Stimulated activated CD8-positive, alpha-beta memory T cell treated with anti-CD3 and anti-CD28 coated beads, Interleukin-12 subunit alpha, Interleukin-12 subunit beta, amount 100 ng/mL, for 24 hours (primary cell): Measurements from ENCODE around the gene NFE2L2.
"Not testable (repeated sequence)": the region's sequence is repeated elsewhere in the genome, so short reads cannot be mapped to it uniquely, and the experiment has no call there.

Experiments used
- DNase-seq: peaks from one replicate; pipeline ENCODE4 v3.0.0-alpha.2; 2020; ENCODE audit errors: extremely low read depth

NFE2L2 gene

DNA sequence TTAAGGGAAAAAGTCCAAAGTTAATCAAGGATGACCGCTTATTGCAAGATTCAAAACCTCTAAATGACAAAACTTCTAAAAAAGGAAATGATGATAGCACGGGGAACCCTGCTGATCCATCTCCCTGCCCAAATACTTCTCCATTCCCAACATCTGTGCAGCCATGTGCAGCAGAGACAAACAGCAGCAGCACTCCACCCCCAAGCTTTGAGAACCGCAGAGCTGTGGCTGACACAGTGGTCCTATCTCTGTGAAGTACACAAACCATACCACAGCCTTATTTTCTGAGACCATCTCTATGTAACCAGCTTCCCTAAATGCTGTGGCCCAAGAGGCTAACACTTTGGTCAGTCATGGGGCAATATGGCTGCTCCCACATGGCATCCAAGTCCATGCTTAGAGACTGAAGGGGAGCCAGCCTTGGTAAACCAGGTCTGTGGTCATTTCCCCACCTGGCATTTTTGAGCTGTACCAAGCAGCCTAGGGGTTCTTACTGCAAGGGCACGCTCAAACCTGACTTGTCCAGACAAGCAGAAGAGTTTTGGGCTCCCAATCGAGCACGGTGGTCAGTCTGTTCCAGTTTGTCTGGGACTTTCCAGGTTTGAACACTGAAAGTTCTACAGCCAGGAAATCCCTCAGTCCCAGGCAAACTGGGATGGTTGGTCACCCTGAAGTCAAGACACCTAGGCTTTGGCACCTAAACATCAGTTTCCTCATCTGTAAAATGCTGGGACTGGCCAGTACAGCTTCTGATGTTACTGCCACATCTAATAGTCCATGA is 17.1 kb upstream of the NFE2L2 start:
- no peak for DNase-seq

DNA sequence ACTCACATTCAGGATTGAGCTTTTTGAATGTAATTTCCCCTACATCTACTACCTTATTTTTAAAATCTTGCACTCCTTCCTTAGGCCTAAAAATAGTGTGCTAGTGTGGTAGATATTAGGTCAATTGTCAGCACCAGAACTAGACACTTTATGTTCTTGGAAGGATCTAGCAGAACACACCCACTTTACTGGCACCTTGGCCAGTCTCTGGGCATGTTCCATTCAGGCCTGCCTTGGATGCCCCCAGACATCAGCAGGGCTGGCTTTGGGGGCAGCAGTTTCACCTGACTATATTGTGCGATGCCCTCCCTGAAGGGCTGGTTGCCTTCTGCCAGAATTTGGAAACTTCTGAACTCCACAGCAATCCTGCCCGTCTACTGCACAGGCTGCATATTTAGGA is 15.3 kb upstream of the NFE2L2 start:
- DNase-seq = no peak

GRCh38 chr2:177275743-177276055 is 11.2 kb upstream of the NFE2L2 start:
- no peak for DNase-seq

GRCh38 chr2:177275040-177275742 is 10.7 kb upstream of the NFE2L2 start:
- DNase-seq = no peak

DNA sequence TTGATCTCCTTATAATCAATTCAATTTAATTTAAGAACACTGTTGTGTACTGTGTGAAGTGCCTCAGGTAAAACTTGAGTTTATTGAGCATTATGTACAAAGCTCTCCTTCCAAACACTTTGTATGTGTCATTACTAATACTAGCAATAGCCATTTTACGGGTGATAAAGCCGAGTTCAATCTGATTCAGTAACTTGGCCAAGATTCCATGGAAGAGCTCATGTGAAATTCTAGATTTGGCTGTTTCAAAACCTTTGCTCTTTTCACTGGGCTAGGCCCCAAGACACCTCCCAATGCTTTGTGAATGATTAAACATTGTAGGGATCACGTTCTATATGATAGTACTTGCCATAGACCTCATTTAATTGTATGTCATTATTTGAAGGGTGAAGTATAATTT is 8.9 kb upstream of the NFE2L2 start:
- DNase-seq = no peak

DNA sequence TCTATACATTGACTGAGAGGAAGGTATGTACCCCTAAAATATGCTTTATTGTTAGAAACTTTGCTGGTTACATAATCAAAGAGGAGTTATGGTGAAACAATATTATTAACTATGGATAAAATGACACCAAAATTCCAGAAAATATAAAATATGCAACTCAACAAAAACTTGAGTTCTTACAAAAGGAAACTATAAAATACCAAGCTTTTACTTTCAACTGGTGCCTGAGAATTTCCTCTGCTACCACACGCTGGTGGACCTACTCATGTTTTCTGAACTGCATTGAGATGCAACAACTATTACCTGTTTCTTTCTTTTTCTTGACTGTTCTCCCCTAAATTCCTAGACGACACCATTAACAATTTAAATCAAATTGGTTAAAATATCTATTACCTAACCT is 8.2 kb upstream of the NFE2L2 start:
- DNase-seq = no peak

DNA sequence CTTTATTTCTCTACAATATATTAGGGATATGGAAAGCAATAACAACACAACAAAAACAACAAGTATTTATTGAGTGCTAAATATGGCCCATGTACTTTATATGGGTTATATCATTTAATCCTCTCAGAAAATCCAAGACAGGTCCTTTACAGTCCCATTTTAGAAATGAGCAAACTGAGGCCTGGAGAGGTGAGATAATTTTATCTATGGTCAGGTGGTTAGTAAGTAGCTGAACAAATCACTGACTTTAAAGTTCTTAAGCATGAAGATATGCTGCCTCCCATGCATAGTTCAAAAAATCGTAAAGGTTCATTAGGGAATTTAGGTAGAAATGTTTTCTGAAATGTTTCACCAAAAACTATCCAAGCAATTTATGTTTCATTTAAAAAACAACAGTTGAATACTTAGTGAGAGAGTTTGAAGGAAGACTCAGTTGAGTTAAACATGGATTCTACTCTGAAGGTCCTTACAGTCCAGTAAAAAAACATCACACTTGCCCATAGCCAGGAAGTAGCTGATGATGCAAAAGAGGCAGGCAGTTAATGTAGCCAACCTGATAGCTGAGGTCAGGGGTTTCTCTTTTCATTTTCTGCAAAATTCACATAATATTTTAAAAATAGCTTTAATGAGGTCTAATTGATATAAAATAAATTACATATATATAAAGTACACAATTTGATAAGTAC is 7.6 kb upstream of the NFE2L2 start:
- no peak for DNase-seq

DNA sequence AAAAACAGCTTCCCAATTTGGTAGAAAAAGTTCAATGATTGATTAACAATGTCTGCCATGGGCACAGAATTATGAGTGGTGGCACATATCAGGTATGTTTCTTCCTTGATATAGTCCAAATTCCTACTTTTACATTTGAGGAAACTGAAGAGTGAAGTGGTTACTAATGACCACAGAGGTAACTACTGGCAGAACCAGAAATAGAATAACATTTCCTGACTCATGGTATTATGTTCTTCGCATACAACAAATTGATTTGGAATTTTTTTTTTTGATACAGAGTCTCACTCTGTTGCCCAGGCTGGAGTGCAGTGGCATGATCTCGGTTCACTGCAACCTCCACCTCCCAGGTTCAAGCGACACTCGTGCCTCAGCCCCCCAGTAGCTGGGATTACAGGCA is 6.0 kb upstream of the NFE2L2 start:
- DNase-seq = no peak

GRCh38 chr2:177268901-177269300 is 4.4 kb upstream of the NFE2L2 start:
- no peak for DNase-seq

GRCh38 chr2:177268187-177268871 is 3.8 kb upstream of the NFE2L2 start:
- DNase-seq = no peak

- DNase-seq = not testable (repeated sequence)
Measured at GRCh38 chr2:177266955-177267354, 2.4 kb upstream of the NFE2L2 start.

DNA sequence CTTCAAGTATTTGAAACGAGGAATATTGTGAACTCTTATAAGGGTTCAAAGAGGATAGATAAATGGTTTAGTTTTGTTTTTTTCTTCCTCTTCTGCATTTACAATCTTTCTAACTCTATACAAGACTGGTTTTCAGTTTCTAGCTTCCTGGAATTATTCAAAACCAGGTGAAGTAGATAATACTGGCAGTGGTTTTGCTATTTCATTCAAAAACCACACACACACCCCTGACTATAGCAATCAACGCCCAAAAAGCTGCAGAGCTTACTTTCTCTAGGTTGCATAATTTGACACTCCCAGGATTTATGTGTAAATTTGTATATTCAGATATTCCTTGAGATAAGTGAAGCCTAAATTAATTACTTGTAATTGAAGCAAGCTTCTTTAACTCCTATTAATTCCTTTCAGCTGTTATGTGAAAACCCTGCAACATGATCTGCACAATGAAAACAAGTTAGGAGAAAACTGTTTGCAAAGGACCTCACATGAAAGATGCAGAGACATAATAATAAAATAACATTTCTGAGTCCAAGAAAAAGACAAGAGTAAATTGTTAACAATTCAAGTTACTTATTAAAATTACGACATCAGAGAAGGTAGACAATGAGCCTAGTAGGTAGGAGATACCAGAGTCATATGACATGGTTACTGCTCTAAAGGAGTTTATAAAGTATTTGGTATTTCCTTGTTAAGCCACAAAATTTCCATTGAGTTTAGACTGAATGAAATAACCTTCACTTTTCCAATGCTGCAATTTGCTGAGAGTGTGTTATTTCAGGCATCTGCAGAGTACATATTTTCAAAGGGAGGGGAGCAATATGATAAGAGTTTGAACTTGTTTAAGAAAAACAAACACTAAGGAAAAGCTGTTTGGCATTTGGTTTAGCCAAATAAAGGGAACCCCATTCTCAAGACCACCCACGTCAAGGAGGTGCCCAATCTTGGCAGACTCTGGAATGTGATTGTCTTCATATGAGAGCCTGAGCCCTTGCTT is 1.6 kb upstream of the NFE2L2 start:
- no peak for DNase-seq

DNA sequence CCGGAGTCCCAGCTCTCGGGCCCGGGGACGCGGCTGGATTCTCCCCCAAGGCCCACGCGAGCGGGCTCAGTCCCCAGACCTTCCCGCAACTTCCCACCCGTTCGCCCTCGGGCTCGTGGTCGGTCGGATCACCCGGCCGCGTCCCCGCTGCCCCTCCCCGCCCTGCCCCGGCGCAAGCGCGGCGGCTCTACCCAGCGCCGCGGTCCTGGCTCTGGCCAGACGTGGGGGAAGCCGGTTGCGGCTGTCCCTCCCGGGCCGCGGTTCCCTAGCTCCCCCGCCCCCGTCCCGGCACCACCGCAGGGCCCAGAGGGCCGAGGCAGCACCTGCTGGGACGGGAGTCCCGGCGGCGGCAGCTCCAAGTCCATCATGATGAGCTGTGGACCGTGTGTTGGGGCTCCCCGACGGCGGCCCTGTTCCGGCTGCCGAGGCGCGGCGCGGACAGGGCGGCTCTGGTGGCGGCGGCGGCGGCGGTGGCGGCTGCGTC is 276 bp downstream of the NFE2L2 start:
- DNase-seq = no peak

- DNase-seq = peak; percentile 81
Measured at GRCh38 chr2:177263451-177264208, 897 bp downstream of the NFE2L2 start.

DNA sequence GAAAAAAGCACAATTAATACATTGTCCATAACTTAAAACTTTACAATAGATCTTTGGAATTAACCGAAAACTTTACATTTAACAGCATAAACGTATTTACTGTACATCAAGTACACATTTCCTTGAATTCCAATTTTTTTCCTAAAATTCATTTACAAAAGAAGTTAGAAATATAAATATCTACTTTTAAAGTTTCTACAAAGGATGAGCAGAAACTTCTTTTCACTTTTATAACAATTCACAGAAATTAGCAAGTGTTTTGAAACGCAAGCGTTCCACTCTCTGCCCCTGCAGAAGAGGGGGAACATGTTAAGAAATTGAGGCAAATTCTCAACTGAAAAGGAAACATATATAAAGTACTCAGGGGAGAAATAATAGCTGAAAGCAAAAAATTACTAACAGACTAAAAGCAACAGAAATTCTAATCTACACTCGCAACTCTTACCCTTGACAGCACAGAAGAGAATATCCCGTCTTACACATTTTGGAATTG is 1.5 kb downstream of the NFE2L2 start:
- DNase-seq = no peak

DNA sequence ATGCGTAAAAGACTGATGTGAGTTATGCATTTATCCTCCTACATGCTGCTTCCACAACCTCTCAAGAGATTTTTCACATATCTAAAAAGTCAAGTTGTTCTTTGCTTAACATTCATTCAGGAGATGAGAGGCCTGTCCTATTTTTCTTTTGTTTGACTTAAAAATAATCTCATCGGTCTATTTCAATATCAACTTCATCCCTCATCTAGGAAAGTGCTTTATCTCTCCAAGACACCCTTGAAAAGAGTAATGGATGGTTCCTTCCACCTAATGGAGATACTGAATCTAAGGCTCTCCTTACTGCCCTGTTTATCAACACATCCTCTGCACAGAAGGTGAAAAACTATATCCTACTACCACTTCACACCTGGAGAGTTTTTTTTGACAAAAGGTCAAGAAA is 2.4 kb downstream of the NFE2L2 start:
- no peak for DNase-seq

- no peak for DNase-seq
Measured at GRCh38 chr2:177261116-177262060, 3.1 kb downstream of the NFE2L2 start.

GRCh38 chr2:177260379-177260778 is 4.1 kb downstream of the NFE2L2 start:
- DNase-seq = no peak

- DNase-seq = no peak
Measured at GRCh38 chr2:177258059-177258458, 6.5 kb downstream of the NFE2L2 start.
